GM13976 (cell line): Measurements from ENCODE around the gene ATP8B3.
"Not testable (repeated sequence)": the region's sequence is repeated elsewhere in the genome, so short reads cannot be mapped to it uniquely, and the experiment has no call there.

Experiments
- DNase-seq: peaks from one replicate; pipeline ENCODE4 v3.0.0; 2012; ENCODE audit warnings: low spot score
- in situ Hi-C: fragments of 300-500 bp; cut with MboI; formaldehyde crosslinking; loops from one replicate; pipeline ENCODE4 v1.12.0; 2022; ENCODE audit warnings: low sequenced_read_pairs, mixed read lengths, inconsistent platforms; ENCODE audit not compliant: unreplicated experiment
- TF ChIP-seq, protein P1 (sequence below): IDR thresholded peaks from 2 replicates; pipeline ENCODE4 v1.5.1; 2012; ENCODE audit warnings: borderline replicate concordance, mild to moderate bottlenecking; ENCODE audit not compliant: insufficient read depth; ENCODE audit errors: extremely low read depth, missing control alignments, control extremely low read depth

ATP8B3 gene

GRCh38 chr19:1799695-1800342 lies 12.3 kb downstream of the ATP8B3 start:
- no peak for DNase-seq
- TF ChIP-seq, protein P1, sequence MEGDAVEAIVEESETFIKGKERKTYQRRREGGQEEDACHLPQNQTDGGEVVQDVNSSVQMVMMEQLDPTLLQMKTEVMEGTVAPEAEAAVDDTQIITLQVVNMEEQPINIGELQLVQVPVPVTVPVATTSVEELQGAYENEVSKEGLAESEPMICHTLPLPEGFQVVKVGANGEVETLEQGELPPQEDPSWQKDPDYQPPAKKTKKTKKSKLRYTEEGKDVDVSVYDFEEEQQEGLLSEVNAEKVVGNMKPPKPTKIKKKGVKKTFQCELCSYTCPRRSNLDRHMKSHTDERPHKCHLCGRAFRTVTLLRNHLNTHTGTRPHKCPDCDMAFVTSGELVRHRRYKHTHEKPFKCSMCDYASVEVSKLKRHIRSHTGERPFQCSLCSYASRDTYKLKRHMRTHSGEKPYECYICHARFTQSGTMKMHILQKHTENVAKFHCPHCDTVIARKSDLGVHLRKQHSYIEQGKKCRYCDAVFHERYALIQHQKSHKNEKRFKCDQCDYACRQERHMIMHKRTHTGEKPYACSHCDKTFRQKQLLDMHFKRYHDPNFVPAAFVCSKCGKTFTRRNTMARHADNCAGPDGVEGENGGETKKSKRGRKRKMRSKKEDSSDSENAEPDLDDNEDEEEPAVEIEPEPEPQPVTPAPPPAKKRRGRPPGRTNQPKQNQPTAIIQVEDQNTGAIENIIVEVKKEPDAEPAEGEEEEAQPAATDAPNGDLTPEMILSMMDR: no peak
- in situ Hi-C loops: no loop called here

- in situ Hi-C loops, DNase-seq: not testable (repeated sequence)
These were observed 14.8 kb downstream of the ATP8B3 start for GRCh38 chr19:1797313-1797712.

GRCh38 chr19:1796395-1797142 lies 15.5 kb downstream of the ATP8B3 start:
- no peak for DNase-seq
- TF ChIP-seq, protein P1: no peak
- in situ Hi-C loops: no loop called here

DNA sequence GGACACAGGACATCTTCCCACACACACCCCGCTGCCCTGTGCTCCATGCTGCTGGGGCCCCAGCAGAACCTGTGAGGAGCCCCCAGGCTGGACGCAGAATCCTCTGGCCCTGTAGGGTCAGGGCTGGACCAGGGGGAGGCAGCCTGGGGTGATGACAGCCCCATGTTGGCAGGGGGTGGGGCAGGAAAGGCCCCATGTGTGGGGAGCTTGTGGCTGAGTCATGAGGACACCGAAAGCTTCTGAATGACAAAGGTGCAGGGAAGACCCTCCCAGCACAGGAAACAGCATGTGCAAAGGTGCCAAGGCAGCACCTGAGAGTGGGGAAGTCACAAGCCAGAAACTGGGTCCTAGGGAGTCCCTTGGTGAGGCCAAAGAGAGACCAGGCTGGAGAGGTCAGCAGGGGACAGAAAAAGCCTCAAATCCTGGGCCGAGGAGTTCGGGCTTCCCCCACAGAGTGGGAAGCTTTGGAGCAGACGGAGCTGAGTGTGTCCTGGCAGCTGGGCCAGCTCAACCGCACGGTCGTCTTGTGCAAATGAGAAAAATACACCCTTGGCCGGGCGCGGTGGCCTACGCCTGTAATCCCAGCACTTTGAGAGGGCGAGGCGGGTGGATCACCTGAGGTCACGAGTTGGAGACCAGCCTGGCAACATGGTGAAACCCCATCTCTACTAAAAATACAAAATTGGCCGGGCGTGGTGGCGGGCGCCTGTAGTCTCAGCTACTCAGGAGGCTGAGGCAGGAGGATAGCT lies 17.5 kb downstream of the ATP8B3 start:
- no peak for DNase-seq
- TF ChIP-seq, protein P1: no peak
- in situ Hi-C loops: no loop called here

GRCh38 chr19:1791879-1792278 lies 20.2 kb downstream of the ATP8B3 start:
- TF ChIP-seq, protein P1: no peak
- in situ Hi-C loops: no loop called here
- DNase-seq: no peak

DNA sequence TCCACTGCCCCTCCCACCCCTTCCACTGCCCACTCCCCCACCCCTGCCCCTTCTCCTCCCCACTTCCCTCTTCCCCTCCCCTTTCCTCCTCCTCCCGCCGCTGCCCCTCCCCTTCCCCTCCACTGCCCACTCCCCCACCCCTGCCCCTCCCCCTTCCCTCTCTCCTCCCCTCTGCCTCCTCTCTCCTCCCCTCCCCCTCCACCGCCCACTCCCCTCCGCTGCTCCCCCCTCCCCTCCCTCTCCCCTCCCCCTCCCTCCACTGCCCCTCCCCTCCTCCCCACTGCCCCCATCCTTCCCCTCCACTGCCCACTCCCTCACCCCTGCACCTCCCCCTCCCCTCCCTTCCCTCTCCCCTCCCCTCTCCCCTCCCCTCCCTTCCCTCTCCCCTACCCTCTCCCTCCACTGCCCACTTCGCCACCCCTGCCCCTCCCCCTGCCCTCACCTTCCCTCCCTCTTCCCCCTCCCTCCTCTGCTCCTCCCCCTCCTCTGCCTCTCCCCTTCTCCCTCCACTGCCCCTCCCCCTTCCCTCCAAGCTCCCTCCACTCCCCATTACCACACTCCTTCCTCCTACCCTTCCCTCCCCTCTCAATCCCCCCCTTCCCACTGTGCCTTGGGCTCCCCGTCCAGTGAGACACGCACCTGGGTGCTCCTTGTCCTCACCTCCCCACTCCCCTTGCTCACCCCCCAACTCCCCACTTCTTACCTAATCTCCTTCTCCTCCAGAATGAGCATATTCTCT lies 21.9 kb downstream of the ATP8B3 start:
- in situ Hi-C loops: no loop called here
- no peak for DNase-seq
- TF ChIP-seq, protein P1: no peak
